CD8-positive, alpha-beta memory T cell (primary cell): ENCODE results near the gene CLDN3. TPM values are rescaled to one million over a fixed set of nuclear protein-coding genes. Genes with fewer than 3 reads are reported as not detected.

Experiments used
- CTCF ChIA-PET: fragments of 350-600 bp; sonication (Branson Sonifier 250); formaldehyde crosslinking; loops from one replicate; lab custom pipeline; 2021; ENCODE audit warnings: antibody characterized with exemption; lab: Charles Lee
- POLR2A ChIA-PET: fragments of 350-600 bp; sonication (Branson Sonifier 250); formaldehyde crosslinking; loops from one replicate; lab custom pipeline; 2021; ENCODE audit warnings: antibody characterized with exemption; lab: Charles Lee
- DNase-seq, 5 donors: peaks; one replicate each; pipeline versions ENCODE4 v3.0.0 to v3.0.0-alpha.2; 2020 to 2022; ENCODE audit warnings: mixed read lengths in 1 of 5
- H3K27ac ChIP-seq: one replicate; pipeline ENCODE4 v1.7.0; 2013; ENCODE audit warnings: low read depth, mild to moderate bottlenecking, low read length, moderate library complexity
- H3K27me3 ChIP-seq: 2 replicates; pipeline ENCODE4 v1.7.0; 2013; ENCODE audit warnings: low read length, mild to moderate bottlenecking; ENCODE audit not compliant: insufficient read depth, poor library complexity, severe bottlenecking
- H3K36me3 ChIP-seq: 2 replicates; pipeline ENCODE4 v1.7.0; 2013; ENCODE audit warnings: mild to moderate bottlenecking, low read length, moderate library complexity; ENCODE audit not compliant: insufficient read depth
- H3K4me1 ChIP-seq: 2 replicates; pipeline ENCODE4 v1.7.0; 2013; ENCODE audit warnings: mild to moderate bottlenecking, low read length, moderate library complexity; ENCODE audit not compliant: insufficient read depth
- H3K4me3 ChIP-seq: 2 replicates; pipeline ENCODE4 v1.7.0; 2013; ENCODE audit warnings: mild to moderate bottlenecking, low read length
- H3K9me3 ChIP-seq: 2 replicates; pipeline ENCODE4 v1.7.0; 2013; ENCODE audit warnings: mild to moderate bottlenecking, low read length
- H3K27ac Mint-ChIP-seq, 8 donors: one replicate each; pipeline ENCODE4 v1.8.0; 2020 to 2021; ENCODE audit warnings: mixed read lengths in 8 of 8, mild to moderate bottlenecking in 6 of 8, inconsistent platforms in 3 of 8, moderate library complexity in 3 of 8
- H3K27me3 Mint-ChIP-seq, 2 donors: one replicate each; pipeline ENCODE4 v1.8.0; 2020 to 2021; ENCODE audit warnings: mixed read lengths in 2 of 2, mild to moderate bottlenecking in 1 of 2, moderate library complexity in 1 of 2
- H3K36me3 Mint-ChIP-seq, 3 donors: one replicate each; pipeline ENCODE4 v1.8.0; 2020 to 2021; ENCODE audit warnings: mixed read lengths in 3 of 3, inconsistent platforms in 1 of 3, mild to moderate bottlenecking in 1 of 3
- H3K4me1 Mint-ChIP-seq, 3 donors: one replicate each; pipeline ENCODE4 v1.8.0; 2020 to 2021; ENCODE audit warnings: mixed read lengths in 3 of 3, inconsistent platforms in 1 of 3, mild to moderate bottlenecking in 1 of 3
- H3K4me3 Mint-ChIP-seq, 7 donors: one replicate each; pipeline ENCODE4 v1.8.0; 2020 to 2021; ENCODE audit warnings: mixed read lengths in 7 of 7, mild to moderate bottlenecking in 6 of 7, moderate library complexity in 4 of 7, inconsistent platforms in 2 of 7
- H3K9me3 Mint-ChIP-seq, 5 donors: one replicate each; pipeline ENCODE4 v1.8.0; 2020 to 2022; ENCODE audit warnings: mixed read lengths in 5 of 5, mild to moderate bottlenecking in 3 of 5, moderate library complexity in 2 of 5, inconsistent platforms in 1 of 5
- polyA plus RNA-seq: library from polyadenylated mRNA; unstranded; fragments of 300-500 nt; fragmentation: Illumina TruSeq; gene quantifications from one replicate; pipeline ENCODE4 v1.2.3, GENCODE V29; 2021
- total RNA-seq, 2 experiments: library from RNA; stranded (reverse); gene quantifications; one replicate each; pipeline ENCODE4 v1.2.3, GENCODE V29; 2021

The CLDN3 gene
- total and polyA plus RNA-seq, 3 experiments from 2014 or later: not detected

- Histone ChIP-seq H3K9me3 (no peaks in the 10 kb centered on the region), H3K4me3 (no peak overlapping the region), H3K27me3 (no peaks in the 10 kb centered on the region), H3K27ac (no peak overlapping the region), H3K36me3 (no peaks in the 10 kb centered on the region), H3K4me1 (no peaks in the 10 kb centered on the region)
- ChIA-PET CTCF (no interaction called here), POLR2A (no interaction called here)
- Mint-ChIP-seq H3K9me3 (peaks cover 0 to 7% (median 0%) of the 10 kb centered on the region in 5 donors), H3K4me1 (no peaks in the 10 kb centered on the region), H3K27me3 (peaks cover 4 to 5% of the 10 kb centered on the region in 2 donors), H3K4me3 (no peak overlapping the region), H3K36me3 (no peaks in the 10 kb centered on the region), H3K27ac (no peak overlapping the region)
- no peak for DNase-seq
Measured at GRCh38 chr7:73786588-73786987, 16.5 kb upstream of the CLDN3 start.

DNA sequence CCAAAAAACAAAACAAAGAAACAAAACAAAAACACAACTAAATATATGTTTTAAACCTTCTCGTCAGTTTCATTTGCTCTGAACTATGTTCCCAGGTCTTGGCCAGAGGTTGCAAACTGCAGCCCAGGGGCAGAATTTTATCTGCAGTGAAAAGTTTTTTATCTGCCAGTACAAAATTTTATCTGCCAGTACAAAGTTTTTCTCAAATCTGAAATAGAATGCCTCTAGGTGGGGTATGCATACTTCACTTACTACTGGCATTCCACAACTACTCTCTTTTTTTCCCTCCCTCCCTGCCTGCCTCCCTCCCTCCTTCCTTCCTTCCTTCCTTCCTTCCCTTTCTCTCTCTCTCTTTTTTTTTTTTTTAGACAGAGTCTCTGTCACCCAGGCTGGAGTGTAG is 9.4 kb upstream of the CLDN3 start:
- no peak overlapping the region for H3K4me3 Mint-ChIP-seq
- Histone ChIP-seq H3K36me3 (no peaks in the 10 kb centered on the region), H3K27me3 (no peaks in the 10 kb centered on the region), H3K27ac (no peak overlapping the region), H3K4me1 (no peaks in the 10 kb centered on the region), H3K9me3 (no peaks in the 10 kb centered on the region), H3K4me3 (no peak overlapping the region)
- H3K9me3 Mint-ChIP-seq: no peaks in the 10 kb centered on the region
- no peak for DNase-seq
- H3K36me3 Mint-ChIP-seq: peaks cover 0 to 2% (median 0%) of the 10 kb centered on the region in 3 donors
- H3K27me3 Mint-ChIP-seq: peaks cover 6 to 10% of the 10 kb centered on the region in 2 donors
- POLR2A ChIA-PET: no interaction called here
- no peaks in the 10 kb centered on the region for H3K4me1 Mint-ChIP-seq
- CTCF ChIA-PET: no interaction called here
- no peak overlapping the region for H3K27ac Mint-ChIP-seq

DNA sequence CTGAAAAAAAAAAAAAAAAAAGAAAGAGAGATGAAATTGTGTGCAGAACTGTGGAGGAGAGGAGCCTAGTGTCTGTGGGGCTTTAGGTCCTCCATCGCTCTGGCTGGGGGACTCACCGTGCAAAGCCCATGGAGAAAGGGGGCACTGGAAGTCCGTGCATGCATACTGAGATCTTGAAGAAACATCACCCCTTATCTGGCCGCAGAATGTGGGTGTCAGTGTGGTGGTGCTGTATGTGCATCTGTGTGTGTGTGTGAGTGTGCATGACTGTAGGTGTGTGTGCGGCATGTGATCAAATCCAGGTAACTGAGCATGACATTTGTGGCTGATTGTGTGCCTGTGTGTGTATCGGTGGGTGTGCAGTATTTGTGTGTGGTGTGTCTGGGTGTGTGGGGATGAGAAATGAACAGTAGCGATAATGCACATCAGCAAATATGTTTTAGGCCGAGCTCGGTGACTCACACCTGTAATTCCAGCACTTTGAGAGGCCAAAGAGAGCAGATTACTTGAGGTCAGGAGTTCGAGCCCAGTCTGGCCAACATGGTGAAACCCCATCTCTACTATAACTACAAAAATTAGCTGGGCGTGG is 8.8 kb upstream of the CLDN3 start:
- Histone ChIP-seq H3K4me1 (no peaks in the 10 kb centered on the region), H3K36me3 (no peaks in the 10 kb centered on the region), H3K4me3 (no peak overlapping the region), H3K9me3 (no peaks in the 10 kb centered on the region), H3K27ac (no peak overlapping the region), H3K27me3 (no peaks in the 10 kb centered on the region)
- ChIA-PET POLR2A (no interaction called here), CTCF (no interaction called here)
- no peaks in the 10 kb centered on the region for H3K9me3 Mint-ChIP-seq
- H3K36me3 Mint-ChIP-seq: peaks cover 0 to 2% (median 0%) of the 10 kb centered on the region in 3 donors
- H3K27ac Mint-ChIP-seq: no peak overlapping the region
- no peaks in the 10 kb centered on the region for H3K4me1 Mint-ChIP-seq
- H3K4me3 Mint-ChIP-seq: no peak overlapping the region
- peaks cover 10 to 11% of the 10 kb centered on the region in 2 donors for H3K27me3 Mint-ChIP-seq
- DNase-seq: no peak

DNA sequence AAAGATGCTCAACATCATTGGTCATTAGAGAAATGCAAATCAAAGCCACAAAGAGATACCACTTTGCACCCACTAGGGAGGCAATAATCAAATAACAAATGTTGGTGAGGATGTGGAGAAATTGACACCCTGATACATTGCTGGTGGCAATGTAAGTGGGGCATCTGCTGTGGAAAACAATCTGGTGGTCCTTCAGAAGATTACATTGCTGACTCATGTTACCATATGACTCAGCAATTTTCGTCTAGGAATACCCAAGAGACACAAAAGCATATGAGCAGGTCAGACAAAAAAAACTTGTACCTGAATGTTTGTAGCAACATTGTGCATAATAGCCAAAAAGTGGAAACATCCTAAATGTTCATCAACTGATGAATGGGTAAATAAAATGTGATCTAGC is 4.9 kb upstream of the CLDN3 start:
- no peak for DNase-seq
- ChIA-PET CTCF (no interaction called here), POLR2A (no interaction called here)
- H3K4me3 ChIP-seq: no peak overlapping the region
- no peak overlapping the region for H3K4me3 Mint-ChIP-seq
- H3K27ac ChIP-seq: no peak overlapping the region
- no peaks in the 10 kb centered on the region for H3K27me3 ChIP-seq
- H3K27me3 Mint-ChIP-seq: peaks cover 32 to 33% of the 10 kb centered on the region in 2 donors
- no peaks in the 10 kb centered on the region for H3K9me3 Mint-ChIP-seq
- no peaks in the 10 kb centered on the region for H3K36me3 Mint-ChIP-seq
- peaks cover 0 to 9% (median 2%) of the 10 kb centered on the region in 3 donors for H3K4me1 Mint-ChIP-seq
- H3K4me1 ChIP-seq: no peaks in the 10 kb centered on the region
- H3K9me3 ChIP-seq: no peaks in the 10 kb centered on the region
- H3K27ac Mint-ChIP-seq: no peak overlapping the region
- H3K36me3 ChIP-seq: no peaks in the 10 kb centered on the region

GRCh38 chr7:73773700-73774517 is 3.8 kb upstream of the CLDN3 start:
- H3K27ac Mint-ChIP-seq: no peak overlapping the region
- ChIA-PET CTCF (no interaction called here), POLR2A (no interaction called here)
- Histone ChIP-seq H3K4me3 (no peak overlapping the region), H3K4me1 (no peaks in the 10 kb centered on the region), H3K9me3 (no peaks in the 10 kb centered on the region), H3K36me3 (no peaks in the 10 kb centered on the region), H3K27me3 (no peaks in the 10 kb centered on the region), H3K27ac (no peak overlapping the region)
- H3K36me3 Mint-ChIP-seq: no peaks in the 10 kb centered on the region
- no peak for DNase-seq
- H3K27me3 Mint-ChIP-seq: peaks cover 30 to 36% of the 10 kb centered on the region in 2 donors
- peaks cover 0 to 9% (median 2%) of the 10 kb centered on the region in 3 donors for H3K4me1 Mint-ChIP-seq
- no peaks in the 10 kb centered on the region for H3K9me3 Mint-ChIP-seq
- no peak overlapping the region for H3K4me3 Mint-ChIP-seq

GRCh38 chr7:73770860-73771670 is 995 bp upstream of the CLDN3 start:
- peaks cover 0 to 15% (median 2%) of the 10 kb centered on the region in 3 donors for H3K4me1 Mint-ChIP-seq
- H3K27me3 Mint-ChIP-seq: peaks cover 36 to 56% of the 10 kb centered on the region in 2 donors
- peak overlapping the region in 5 of 7 donors; percentile 19 to 57 (median 41) for H3K4me3 Mint-ChIP-seq
- Histone ChIP-seq H3K4me1 (no peaks in the 10 kb centered on the region), H3K9me3 (no peaks in the 10 kb centered on the region), H3K27ac (no peak overlapping the region), H3K27me3 (no peaks in the 10 kb centered on the region), H3K4me3 (no peak overlapping the region), H3K36me3 (no peaks in the 10 kb centered on the region)
- peak overlapping the region in 1 of 8 donors; percentile 61 for H3K27ac Mint-ChIP-seq
- no peaks in the 10 kb centered on the region for H3K36me3 Mint-ChIP-seq
- no peaks in the 10 kb centered on the region for H3K9me3 Mint-ChIP-seq
- POLR2A ChIA-PET: no interaction called here
- DNase-seq: no peak
- CTCF ChIA-PET: no interaction called here

GRCh38 chr7:73769481-73770001 is 529 bp downstream of the CLDN3 start:
- Mint-ChIP-seq H3K9me3 (no peaks in the 10 kb centered on the region), H3K4me1 (peaks cover 0 to 15% (median 2%) of the 10 kb centered on the region in 3 donors), H3K27ac (no peak overlapping the region), H3K4me3 (no peak overlapping the region), H3K27me3 (peaks cover 32 to 50% of the 10 kb centered on the region in 2 donors), H3K36me3 (no peaks in the 10 kb centered on the region)
- no peaks in the 10 kb centered on the region for H3K27me3 ChIP-seq
- ChIA-PET CTCF (no interaction called here), POLR2A (no interaction called here)
- H3K9me3 ChIP-seq: no peaks in the 10 kb centered on the region
- no peaks in the 10 kb centered on the region for H3K36me3 ChIP-seq
- DNase-seq: no peak
- H3K4me3 ChIP-seq: no peak overlapping the region
- no peaks in the 10 kb centered on the region for H3K4me1 ChIP-seq
- H3K27ac ChIP-seq: no peak overlapping the region
